Glutamatergic neuron (in vitro differentiated cells): Measurements from ENCODE around the gene ERAS. TPM values are rescaled to one million over a fixed set of nuclear protein-coding genes. Genes with fewer than 3 reads are reported as not detected.
"Not testable (repeated sequence)": the region's sequence is repeated elsewhere in the genome, so short reads cannot be mapped to it uniquely, and the experiment has no call there.

Experiments
- DNase-seq: peaks from one replicate; pipeline ENCODE4 v3.0.0; 2022
- H3K27ac Mint-ChIP-seq: one replicate; pipeline ENCODE4 v1.8.0; 2020; ENCODE audit warnings: mild to moderate bottlenecking, mixed read lengths, inconsistent platforms; ENCODE audit not compliant: unreplicated experiment
- H3K27me3 Mint-ChIP-seq: one replicate; pipeline ENCODE4 v1.8.0; 2020; ENCODE audit warnings: mild to moderate bottlenecking, moderate library complexity, mixed read lengths, inconsistent platforms; ENCODE audit not compliant: unreplicated experiment
- H3K36me3 Mint-ChIP-seq: one replicate; pipeline ENCODE4 v1.8.0; 2020; ENCODE audit warnings: mild to moderate bottlenecking, mixed read lengths, inconsistent platforms; ENCODE audit not compliant: unreplicated experiment
- H3K4me1 Mint-ChIP-seq: one replicate; pipeline ENCODE4 v1.8.0; 2020; ENCODE audit warnings: mild to moderate bottlenecking, low read depth, mixed read lengths, inconsistent platforms; ENCODE audit not compliant: unreplicated experiment
- H3K4me3 Mint-ChIP-seq: one replicate; pipeline ENCODE4 v1.8.0; 2020; ENCODE audit warnings: mild to moderate bottlenecking, mixed read lengths, inconsistent platforms; ENCODE audit not compliant: unreplicated experiment
- H3K9me3 Mint-ChIP-seq: one replicate; pipeline ENCODE4 v1.8.0; 2020; ENCODE audit warnings: mild to moderate bottlenecking, moderate library complexity, mixed read lengths, inconsistent platforms; ENCODE audit not compliant: unreplicated experiment
- CTCF ChIP-seq: fragments of 200-600 bp; sonication (generic); IDR thresholded peaks from one replicate; pipeline ENCODE4 v1.5.0; 2021; ENCODE audit not compliant: partially characterized antibody, unreplicated experiment
- total RNA-seq: library from RNA; stranded (reverse); fragmentation: NEBNext Ultra II Directional; extraction: Animal tissue kit (Norgen Biotek cat#: 25700); gene quantifications from one replicate; pipeline ENCODE4 v1.2.1, GENCODE V29; 2021; ENCODE audit not compliant: unreplicated experiment

ERAS gene
- total RNA-seq, 1 donor from 2014 or later, result not detected

- Mint-ChIP-seq H3K4me1 (no peaks in the 10 kb centered on the region), H3K36me3 (no peaks in the 10 kb centered on the region), H3K9me3 (peaks cover 1% of the 10 kb centered on the region), H3K27me3 (peaks cover 3% of the 10 kb centered on the region), H3K4me3 (no peak overlapping the region), H3K27ac (no peak overlapping the region)
- TF ChIP-seq CTCF, result no peak
- no peak for DNase-seq
These were observed 28.6 kb downstream of the ERAS start for GRCh38 chrX:48854898-48855297.

- Mint-ChIP-seq H3K9me3 (peaks cover 1% of the 10 kb centered on the region), H3K27ac (no peak overlapping the region), H3K36me3 (no peaks in the 10 kb centered on the region), H3K27me3 (no peaks in the 10 kb centered on the region), H3K4me3 (no peak overlapping the region), H3K4me1 (no peaks in the 10 kb centered on the region)
- DNase-seq, result no peak
- TF ChIP-seq CTCF, result no peak
These were observed 37.9 kb downstream of the ERAS start for GRCh38 chrX:48864210-48864609.

- not testable (repeated sequence) for H3K36me3 Mint-ChIP-seq, H3K27ac Mint-ChIP-seq, H3K9me3 Mint-ChIP-seq, H3K4me1 Mint-ChIP-seq, H3K4me3 Mint-ChIP-seq, H3K27me3 Mint-ChIP-seq, DNase-seq
These were observed 45.7 kb downstream of the ERAS start for GRCh38 chrX:48872017-48872416.

DNA sequence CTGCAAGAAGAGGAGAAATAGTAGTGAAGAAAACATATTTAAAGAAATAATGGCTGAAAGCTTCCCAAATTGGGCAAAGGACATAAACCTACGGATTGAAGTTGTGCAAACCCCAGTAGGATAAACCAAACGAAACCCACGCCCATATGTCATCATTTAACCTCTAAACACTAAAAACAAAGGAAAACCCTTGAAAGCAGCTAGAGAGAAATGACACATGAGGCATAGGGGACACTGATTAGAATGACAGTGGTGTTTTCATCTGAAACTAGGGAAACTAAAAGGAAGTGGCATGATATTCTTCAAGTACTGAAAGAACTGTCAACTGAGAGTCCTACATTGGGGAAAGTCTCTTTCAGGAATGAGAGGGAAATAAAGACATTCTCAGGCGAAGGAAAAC is 50.6 kb downstream of the ERAS start:
- not testable (repeated sequence) for H3K4me3 Mint-ChIP-seq, H3K27me3 Mint-ChIP-seq, H3K36me3 Mint-ChIP-seq, DNase-seq, H3K4me1 Mint-ChIP-seq, H3K9me3 Mint-ChIP-seq, H3K27ac Mint-ChIP-seq

Other genes with a start within 250 kb of the ERAS start
- gene WDR13, start 229.0 kb upstream of the ERAS start, total RNA-seq, result 70.4 TPM
- gene WAS, start 142.7 kb upstream of the ERAS start, total RNA-seq, result 2.6 TPM
- gene SUV39H1, start 129.8 kb upstream of the ERAS start, total RNA-seq, result 4.7 TPM
- gene GLOD5, start 64.8 kb upstream of the ERAS start, total RNA-seq, result not detected
- not detected for gene GATA1, start 39.9 kb upstream of the ERAS start, total RNA-seq
- 264 TPM for gene HDAC6, start 24.4 kb upstream of the ERAS start, total RNA-seq
- 127 TPM for gene PCSK1N, start 9.1 kb downstream of the ERAS start, total RNA-seq
- 71.8 TPM for gene TIMM17B, start 71.3 kb downstream of the ERAS start, total RNA-seq
- 120 TPM for gene PQBP1, start 71.4 kb downstream of the ERAS start, total RNA-seq
- 22.1 TPM for gene SLC35A2, start 85.1 kb downstream of the ERAS start, total RNA-seq
- gene PIM2, start 92.5 kb downstream of the ERAS start, total RNA-seq, result 16.5 TPM
- gene OTUD5, start 131.1 kb downstream of the ERAS start, total RNA-seq, result 68.3 TPM
- 7.2 TPM for gene KCND1, start 145.3 kb downstream of the ERAS start, total RNA-seq
- 129 TPM for gene GRIPAP1, start 175.8 kb downstream of the ERAS start, total RNA-seq
- gene TFE3, start 216.8 kb downstream of the ERAS start, total RNA-seq, result 39.8 TPM
- gene CCDC120, start 232.5 kb downstream of the ERAS start, total RNA-seq, result 17.6 TPM
- gene PRAF2, start 247.5 kb downstream of the ERAS start, total RNA-seq, result 41.5 TPM